Suprapubic skin (tissue), 3 donors: ENCODE results near the gene SCUBE3.

Source experiments
- CTCF ChIP-seq, 2 donors: fragments of 200-600 bp in 1 of 2; fragments of 450-650 bp in 1 of 2; sonication (generic) in 1 of 2; IDR thresholded peaks; one replicate each; pipeline ENCODE4 v1.5.1; 2016 to 2019; ENCODE audit warnings: antibody characterized with exemption in 2 of 2, mild to moderate bottlenecking in 1 of 2, moderate library complexity in 1 of 2
- POLR2A ChIP-seq, 2 donors: fragments of 450-650 bp; IDR thresholded peaks; one replicate each; pipeline ENCODE4 v1.6.1; 2017; ENCODE audit warnings: antibody characterized with exemption in 2 of 2, mild to moderate bottlenecking in 2 of 2, moderate library complexity in 2 of 2

DNA sequence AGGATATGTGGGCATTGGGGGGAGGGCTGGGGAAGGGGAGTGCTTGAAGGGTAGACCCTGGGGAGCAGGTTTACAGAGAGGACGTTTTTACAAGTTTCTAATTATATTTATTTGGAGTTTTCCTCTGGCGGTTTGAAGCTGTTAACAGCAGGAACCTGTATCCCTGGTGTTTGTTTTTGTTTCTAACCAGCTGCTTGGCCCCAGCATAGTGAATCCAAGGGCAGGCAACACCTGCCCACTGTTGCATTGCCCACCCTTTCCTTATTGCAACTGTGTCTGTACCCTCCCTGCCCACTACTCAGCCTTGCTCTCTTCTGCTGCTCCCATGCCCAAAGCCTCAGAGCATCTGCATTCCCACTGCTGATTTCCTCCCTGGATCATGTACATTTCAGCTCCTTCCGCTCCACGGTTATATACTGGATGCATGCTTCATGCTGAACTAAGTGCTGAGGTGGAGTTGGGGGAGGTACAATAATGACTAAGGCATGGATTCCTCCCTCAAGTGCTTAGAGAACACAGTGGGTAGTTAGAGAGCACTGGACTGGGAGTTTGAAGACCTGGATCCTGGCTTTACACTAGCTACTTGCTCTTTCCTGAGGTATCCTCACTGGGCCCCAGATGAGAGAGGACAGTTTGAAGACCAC is 6.0 kb downstream of the SCUBE3 start:
- TF ChIP-seq POLR2A (IDR thresholded peaks at IDR 0.05) (no peak), CTCF (IDR thresholded peaks at IDR 0.05) (no peak)
